GM13977 (cell line): Measurements from ENCODE around the gene AUTS2.

Source experiments
- DNase-seq: peaks from one replicate; pipeline ENCODE4 v3.0.0; 2012; ENCODE audit warnings: low spot score
- in situ Hi-C: fragments of 300-500 bp; cut with MboI; formaldehyde crosslinking; loops from one replicate; pipeline ENCODE4 v1.12.0; 2022; ENCODE audit warnings: low sequenced_read_pairs, low pct_unique_long_range_greater_than_20kb, mixed read lengths, inconsistent platforms; ENCODE audit not compliant: unreplicated experiment
- TF ChIP-seq, protein P1 (sequence below): IDR thresholded peaks from 2 replicates; pipeline ENCODE4 v1.5.1; 2012; ENCODE audit warnings: mild to moderate bottlenecking, control low read depth; ENCODE audit not compliant: insufficient read depth; ENCODE audit errors: extremely low read depth, missing control alignments

The AUTS2 gene

DNA sequence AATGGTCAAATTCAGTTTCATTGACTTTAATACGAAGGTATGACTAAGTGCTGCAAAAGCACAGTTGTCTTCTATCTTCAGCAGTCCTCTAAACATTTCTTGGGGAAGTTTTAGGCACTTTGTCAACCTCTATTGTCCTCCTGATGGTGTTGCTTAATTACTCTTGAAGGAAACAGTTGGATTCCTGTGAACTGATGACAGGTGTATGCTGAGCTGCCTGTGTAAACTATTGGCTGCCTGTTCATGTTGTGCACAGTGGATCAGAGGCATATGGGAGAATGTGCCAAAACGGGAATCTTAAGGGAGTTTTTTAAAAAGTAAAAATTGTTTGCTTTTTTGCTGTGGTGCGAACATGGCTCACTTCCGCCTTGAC is 221.0 kb downstream of the AUTS2 start:
- in situ Hi-C loops = no loop called here
- DNase-seq = no peak
- TF ChIP-seq, protein P1, sequence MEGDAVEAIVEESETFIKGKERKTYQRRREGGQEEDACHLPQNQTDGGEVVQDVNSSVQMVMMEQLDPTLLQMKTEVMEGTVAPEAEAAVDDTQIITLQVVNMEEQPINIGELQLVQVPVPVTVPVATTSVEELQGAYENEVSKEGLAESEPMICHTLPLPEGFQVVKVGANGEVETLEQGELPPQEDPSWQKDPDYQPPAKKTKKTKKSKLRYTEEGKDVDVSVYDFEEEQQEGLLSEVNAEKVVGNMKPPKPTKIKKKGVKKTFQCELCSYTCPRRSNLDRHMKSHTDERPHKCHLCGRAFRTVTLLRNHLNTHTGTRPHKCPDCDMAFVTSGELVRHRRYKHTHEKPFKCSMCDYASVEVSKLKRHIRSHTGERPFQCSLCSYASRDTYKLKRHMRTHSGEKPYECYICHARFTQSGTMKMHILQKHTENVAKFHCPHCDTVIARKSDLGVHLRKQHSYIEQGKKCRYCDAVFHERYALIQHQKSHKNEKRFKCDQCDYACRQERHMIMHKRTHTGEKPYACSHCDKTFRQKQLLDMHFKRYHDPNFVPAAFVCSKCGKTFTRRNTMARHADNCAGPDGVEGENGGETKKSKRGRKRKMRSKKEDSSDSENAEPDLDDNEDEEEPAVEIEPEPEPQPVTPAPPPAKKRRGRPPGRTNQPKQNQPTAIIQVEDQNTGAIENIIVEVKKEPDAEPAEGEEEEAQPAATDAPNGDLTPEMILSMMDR = no peak

- in situ Hi-C loops = no loop called here
These were observed 222.4 kb downstream of the AUTS2 start for GRCh38 chr7:69820479-69821192.

DNA sequence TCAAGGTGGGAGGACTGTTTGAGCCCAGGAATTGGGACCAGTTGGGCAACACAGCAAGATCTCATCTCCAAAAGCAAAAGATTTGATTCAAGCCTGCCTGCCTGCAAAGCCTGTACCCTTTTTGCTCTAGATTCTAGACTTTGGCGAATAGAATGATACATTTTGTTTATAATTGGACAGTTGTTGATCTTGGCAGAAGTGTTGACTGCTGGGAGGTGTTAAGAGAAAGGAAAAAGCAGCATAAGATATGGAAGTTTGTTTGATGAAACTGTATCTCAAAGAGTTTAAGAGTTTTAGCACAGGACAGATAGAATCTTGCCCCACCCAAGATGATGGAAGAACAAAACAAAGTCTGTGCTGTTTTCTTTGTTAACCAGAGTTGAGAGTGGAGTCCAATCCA is 224.1 kb downstream of the AUTS2 start:
- no peak for DNase-seq
- in situ Hi-C loops = no loop called here
- TF ChIP-seq, protein P1 = no peak

More at GRCh38 chr7:69820479-69821192, 222.4 kb downstream of the AUTS2 start:
- TF ChIP-seq, protein P1 = no peak
- no peak for DNase-seq

- no peak for DNase-seq
- in situ Hi-C loops = no loop called here
- TF ChIP-seq, protein P1 = no peak
These were observed 225.0 kb downstream of the AUTS2 start for GRCh38 chr7:69823151-69823744.

DNA sequence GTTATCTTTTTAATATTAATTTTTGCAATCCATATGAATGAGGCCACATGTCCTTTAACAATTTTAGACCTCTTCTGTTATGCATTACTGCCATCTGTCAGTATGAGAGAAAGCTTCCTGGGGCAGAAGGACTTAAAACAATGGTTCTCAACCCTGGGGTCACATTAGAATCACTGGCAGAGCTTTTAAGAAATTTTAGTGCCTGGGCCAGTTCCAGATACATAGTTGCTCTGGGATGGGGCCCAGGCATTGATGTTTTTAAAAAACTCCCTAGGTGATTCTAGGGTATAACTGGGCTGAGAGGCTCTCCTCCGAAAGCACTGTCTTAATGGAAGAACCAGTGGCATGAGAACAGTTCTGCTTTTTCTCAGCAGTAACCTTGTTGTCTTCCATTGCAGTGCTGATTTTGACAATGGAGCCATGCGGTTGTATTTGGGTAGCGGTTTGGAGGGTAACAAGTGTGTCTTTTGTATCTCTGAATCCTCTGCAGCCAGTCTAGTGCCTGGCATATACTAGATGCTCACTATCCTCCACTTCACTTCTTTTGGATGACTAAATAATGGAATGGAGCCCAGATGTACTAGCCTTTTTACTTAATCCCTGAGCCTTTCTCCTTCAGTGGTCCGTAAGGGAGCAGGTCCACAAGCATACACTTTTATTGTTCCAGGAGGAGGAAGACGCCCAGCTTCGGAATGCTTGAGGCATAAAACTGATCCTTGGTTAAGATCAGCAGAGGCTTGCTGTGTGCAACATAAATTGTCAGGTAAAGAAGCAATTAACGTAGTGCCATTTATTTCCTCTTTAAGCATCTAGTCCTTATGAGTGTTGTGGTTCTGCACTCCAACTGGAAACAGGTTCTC is 227.1 kb downstream of the AUTS2 start:
- DNase-seq = no peak
- TF ChIP-seq, protein P1 = peak; percentile 7
- in situ Hi-C loops = no loop called here

DNA sequence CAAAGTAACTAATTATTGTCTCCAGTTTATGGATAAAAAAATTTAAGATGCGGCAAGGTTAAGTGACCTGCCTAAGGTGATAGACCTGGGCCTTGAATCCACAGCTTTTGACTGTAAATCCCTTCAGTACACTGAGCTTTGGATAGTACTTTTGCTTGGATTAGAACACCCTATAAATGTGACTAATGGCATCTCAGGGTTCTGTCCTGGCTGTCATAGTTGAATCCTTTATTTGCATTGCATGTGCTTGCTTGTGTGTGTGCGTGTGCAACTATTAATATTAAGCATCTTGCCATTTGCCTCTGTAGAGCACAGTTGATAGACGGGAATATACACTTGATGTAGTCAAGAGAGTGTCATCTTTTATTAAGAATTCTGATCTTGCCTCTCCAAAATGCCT is 228.0 kb downstream of the AUTS2 start:
- in situ Hi-C loops = no loop called here
- TF ChIP-seq, protein P1 = no peak
- no peak for DNase-seq
